Stimulated activated CD8-positive, alpha-beta memory T cell treated with anti-CD3 and anti-CD28 coated beads, Interleukin-15, amount 100 ng/mL, for 24 hours (primary cell): ENCODE measurements around the gene KRT73.

Experiments
- DNase-seq: peaks from one replicate; pipeline ENCODE4 v3.0.0-alpha.2; 2020; ENCODE audit warnings: low read depth

The KRT73 gene

GRCh38 chr12:52617403-52617785 is 965 bp downstream of the KRT73 start:
- DNase-seq: no peak

DNA sequence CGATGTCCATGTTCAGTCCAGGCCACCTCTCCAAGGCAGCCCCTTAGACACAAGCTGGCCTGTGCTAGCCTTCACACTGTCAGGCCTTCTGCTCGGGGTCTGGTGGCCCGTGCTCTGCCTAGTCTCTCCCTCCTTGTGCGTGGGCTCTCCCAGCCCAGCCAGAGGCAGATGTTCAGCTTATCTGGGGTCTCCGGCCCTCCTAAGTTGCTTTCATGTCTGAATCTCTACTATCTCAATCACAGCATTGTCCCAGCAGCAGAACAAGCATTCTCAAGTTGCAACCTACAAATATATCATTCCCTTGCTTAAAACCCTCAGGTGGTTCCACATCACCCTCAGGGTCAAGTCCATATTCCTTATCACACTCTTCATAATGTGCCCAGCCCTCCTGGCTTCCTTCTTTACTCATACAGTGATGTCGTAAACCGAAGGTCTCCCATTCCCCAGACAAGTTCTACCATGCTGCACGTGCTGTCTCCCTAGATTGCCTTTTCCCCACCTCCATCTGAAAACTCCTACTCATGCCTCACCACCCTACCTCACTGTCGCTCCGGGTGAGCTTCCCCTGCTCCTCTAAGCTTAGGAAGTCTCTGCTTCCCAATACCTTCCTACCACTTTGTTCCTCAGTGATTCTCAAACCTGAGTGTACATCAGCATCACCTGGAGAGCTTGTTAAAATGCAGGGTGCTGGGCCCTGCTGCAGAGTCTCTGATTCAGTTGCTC is 1.5 kb downstream of the KRT73 start:
- no peak for DNase-seq

DNA sequence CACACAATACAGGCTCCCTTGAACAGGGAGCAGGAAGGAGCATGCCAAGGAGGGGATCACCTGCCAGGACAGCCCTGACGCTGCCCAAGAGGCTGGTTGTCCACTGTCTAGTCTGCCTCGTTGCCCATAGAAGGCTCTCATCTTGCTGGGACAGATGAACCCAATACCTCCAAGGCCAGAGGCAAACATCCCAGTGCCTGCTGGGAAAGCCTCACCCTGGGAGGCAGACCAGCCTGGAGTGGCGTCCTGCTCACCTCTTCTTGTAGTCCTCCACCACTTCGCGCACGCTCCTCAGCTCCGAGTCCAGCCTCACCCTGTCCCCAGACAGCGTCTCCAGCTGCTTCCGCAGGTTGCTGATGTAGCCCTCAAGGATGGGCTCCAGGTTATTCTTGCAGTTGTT is 2.4 kb downstream of the KRT73 start:
- DNase-seq: no peak

GRCh38 chr12:52615208-52615868 is 3.0 kb downstream of the KRT73 start:
- no peak for DNase-seq

DNA sequence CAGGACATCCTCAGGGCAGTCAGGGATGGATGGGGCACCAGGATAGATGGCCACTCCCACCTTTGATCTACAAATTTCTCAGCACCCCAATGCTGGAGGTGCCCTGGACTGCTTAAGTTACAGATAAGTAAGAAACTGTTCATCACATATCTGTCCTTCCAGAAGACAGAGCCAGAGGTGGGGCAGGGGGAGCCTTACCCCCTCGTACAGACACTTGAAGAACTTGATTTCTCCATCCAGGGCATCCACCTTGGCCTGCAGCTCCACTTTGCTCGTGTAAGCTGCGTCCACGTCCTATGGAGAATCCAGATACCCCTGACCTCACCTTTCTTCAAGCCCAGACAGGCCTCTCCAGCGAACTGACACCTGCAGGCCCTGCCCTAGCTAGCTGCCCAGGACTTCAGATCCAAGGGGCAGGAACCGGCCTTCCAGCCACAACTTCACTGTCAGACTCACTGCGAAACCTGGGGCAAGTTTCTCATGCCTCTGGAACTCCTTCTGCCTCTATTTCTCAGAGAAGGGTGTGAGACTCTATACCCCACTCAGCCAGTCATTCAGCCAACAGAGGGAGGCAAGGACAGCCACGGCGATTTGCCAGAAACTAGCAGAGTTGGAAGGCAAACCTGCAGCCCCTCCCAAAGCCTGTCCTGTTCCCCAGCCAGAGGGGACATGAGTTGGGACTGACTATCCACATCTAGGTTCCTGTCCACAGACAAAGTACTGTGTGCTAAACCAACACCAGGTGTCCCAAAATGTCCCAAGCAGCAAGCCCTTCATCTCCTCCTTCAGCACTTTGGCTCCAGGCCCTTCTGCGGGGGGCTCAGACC is 3.8 kb downstream of the KRT73 start:
- DNase-seq: no peak

DNA sequence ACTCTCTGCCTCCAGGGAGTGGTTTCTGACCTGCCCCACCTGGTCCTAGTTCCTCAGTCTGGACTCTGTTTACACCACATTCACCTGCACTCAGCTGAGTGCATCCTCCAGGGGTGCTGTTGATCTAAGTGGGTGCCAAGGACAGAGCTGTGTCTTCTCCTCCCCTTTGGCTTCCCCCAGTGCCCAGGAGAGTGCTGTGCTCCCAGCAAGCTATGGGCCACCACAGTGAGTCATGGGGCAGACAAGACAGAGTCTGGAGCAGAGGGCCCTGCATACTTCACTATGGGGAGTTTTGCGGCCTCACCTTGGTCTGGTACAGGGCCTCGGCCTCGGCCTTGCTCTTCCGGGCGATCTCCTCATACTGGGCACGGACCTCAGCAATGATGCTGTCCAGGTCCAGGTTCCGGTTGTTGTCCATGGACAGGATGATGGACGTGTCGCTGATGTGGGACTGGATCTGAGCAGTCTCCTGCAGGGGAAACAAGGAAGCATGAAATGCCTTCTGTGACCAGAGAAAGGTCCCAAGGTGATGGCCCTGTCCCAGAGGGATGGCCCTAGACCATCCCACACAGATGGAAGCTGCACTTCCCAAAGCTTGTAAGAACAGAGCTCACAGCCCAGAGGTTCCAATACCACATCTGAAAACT is 4.9 kb downstream of the KRT73 start:
- DNase-seq: no peak

GRCh38 chr12:52612431-52613383 is 5.7 kb downstream of the KRT73 start:
- no peak for DNase-seq

- no peak for DNase-seq
Observed at GRCh38 chr12:52611080-52611468, 7.3 kb downstream of the KRT73 start.

GRCh38 chr12:52608826-52609630 is 9.3 kb downstream of the KRT73 start:
- no peak for DNase-seq

- DNase-seq: no peak
Observed at GRCh38 chr12:52608161-52608560, 10.2 kb downstream of the KRT73 start.

- no peak for DNase-seq
Observed at GRCh38 chr12:52607314-52607713, 11.0 kb downstream of the KRT73 start.

DNA sequence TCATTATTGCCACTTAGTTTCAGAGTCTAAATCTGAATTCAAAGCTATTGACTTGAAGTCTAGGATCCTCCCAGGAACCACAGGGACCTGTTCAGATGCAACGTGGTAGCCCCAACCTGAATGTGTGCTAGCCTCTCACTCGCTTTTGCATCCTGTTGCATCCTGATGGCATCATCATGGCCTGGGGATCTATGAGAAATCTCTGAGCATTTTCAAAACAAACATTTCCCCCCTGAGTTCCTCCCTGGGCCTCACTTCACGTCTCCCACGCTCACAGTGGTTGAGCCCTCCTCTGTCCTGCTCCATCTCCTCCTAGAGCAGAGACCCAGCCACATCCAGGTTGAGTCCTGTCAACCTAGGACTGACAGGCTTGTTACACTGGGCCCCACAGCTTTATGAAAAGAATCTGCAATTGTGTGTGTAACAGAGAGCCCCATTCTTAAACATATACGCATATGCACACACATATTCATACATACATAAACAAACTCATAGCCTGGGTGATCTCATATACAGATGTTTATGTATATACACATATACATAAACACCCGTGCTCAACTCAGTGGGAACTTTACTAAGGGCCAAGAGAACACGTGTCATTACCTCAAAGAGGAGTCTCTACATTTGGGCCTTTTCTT is 11.7 kb downstream of the KRT73 start:
- DNase-seq: no peak

DNA sequence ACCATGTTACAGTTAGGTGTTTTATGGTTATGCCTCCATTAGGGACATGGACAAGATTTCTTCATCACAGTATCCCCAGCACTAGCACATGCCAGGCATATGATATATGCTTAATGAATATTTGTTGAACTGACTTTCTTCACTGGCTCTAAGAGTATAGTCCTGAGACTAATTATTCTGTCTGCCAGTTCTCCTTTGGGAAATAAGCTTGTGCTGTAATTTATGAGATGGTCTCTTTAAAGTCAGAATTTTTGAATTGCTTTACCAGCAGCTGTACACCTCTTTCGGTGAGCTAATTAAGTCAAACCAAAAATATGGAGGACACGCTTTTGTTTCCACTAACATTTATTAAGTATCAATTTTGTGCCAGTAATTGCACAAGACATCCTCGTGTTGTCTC is 12.3 kb downstream of the KRT73 start:
- no peak for DNase-seq

- DNase-seq: no peak
Observed at GRCh38 chr12:52605542-52605941, 12.8 kb downstream of the KRT73 start.

- no peak for DNase-seq
Observed at GRCh38 chr12:52604859-52605258, 13.5 kb downstream of the KRT73 start.

DNA sequence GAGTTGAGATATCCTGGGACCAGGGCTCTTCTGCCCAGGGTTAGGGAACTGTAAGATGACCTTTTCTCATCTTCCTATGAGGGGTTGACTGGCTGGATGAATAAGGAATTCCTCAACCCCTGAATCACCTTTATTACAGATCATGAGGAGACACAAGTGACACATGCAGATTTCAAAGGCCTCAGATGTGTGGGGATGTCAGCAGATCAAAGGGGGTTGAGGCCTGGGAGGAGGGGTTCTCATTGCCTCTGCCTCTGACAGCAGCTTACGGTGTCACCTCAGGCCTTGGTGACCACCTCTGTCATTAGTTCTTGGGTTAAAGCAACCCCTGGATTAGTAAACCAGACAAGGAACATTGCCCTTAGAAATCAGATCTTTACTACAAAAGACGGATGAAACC is 15.0 kb downstream of the KRT73 start:
- DNase-seq: no peak

DNA sequence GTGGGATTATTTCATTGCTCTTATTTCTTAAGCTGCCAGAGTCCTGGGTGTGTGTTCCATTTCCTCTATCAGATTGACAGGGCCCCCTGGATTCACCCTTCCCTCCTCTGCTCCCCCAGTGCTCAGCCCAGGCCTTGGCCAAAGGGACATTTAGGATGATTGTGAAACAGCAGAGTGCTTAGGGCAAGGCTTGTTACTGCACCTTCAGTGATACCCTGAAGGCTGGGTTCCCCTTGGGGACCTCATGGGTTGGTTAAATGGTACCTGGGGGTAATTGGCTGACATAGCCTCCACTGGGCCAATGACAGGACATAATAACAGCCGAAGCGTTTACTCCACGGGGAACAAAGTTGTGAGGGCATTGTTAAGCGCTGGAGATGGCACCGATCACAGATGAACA is 15.8 kb downstream of the KRT73 start:
- no peak for DNase-seq

GRCh38 chr12:52601671-52602070 is 16.7 kb downstream of the KRT73 start:
- DNase-seq: no peak

GRCh38 chr12:52600941-52601481 is 17.3 kb downstream of the KRT73 start, which contains the start of gene KRT72:
KRT72 (minus strand) TSS chr12:52601463; CDS start chr12:52601452, 11 bp downstream.
- no peak for DNase-seq

- DNase-seq: no peak
Observed at GRCh38 chr12:52600475-52600874, 17.9 kb downstream of the KRT73 start.
